Mammary epithelial cell (primary cell): Measurements from ENCODE around the gene TMEM238.

Experiments
- CTCF ChIP-seq, 2 donors: IDR thresholded peaks in 1 of 2; conservative IDR thresholded peaks in 1 of 2; 2 replicates each; pipeline ENCODE4 v1.5.1; 2011 to 2012; ENCODE audit warnings: inconsistent platforms in 2 of 2, low read length in 2 of 2, mild to moderate bottlenecking in 2 of 2, control low read depth in 1 of 2, low read depth in 1 of 2; ENCODE audit not compliant: insufficient read depth in 1 of 2; ENCODE audit errors: extremely low read depth in 1 of 2
- EZH2 ChIP-seq: IDR thresholded peaks from 2 replicates; pipeline ENCODE4 v1.6.1; 2012; ENCODE audit warnings: low read length, inconsistent platforms, borderline replicate concordance

GRCh38 chr19:55382013-55382412 is 2.1 kb downstream of the TMEM238 start:
- TF ChIP-seq EZH2 (no peak), CTCF (conservative IDR thresholded peaks at IDR 0.05 in 1 of 2, IDR thresholded peaks at IDR 0.05 in 1 of 2; ENCODE audit: extremely low read depth in 1 of 2, insufficient read depth in 1 of 2, low read depth in 1 of 2, low read length in 2 of 2) (no peak)
